Right renal pelvis (tissue), 4 donors: ENCODE results near the gene CFAP99. TPM values are rescaled to one million over a fixed set of nuclear protein-coding genes. Genes with fewer than 3 reads are reported as not detected.
"Not testable (repeated sequence)": the region's sequence is repeated elsewhere in the genome, so short reads cannot be mapped to it uniquely, and the experiment has no call there.

Experiments
- DNase-seq, 4 donors: peaks; one replicate each; pipeline ENCODE4 v3.0.0-alpha.2; 2013; ENCODE audit warnings: low read depth in 4 of 4, low spot score in 3 of 4, missing footprints in 1 of 4
- polyA plus RNA-seq, 4 donors: library from polyadenylated mRNA; unstranded; fragments of 120-200 nt; gene quantifications; one replicate each; pipeline ENCODE4 v1.2.1, GENCODE V29; 2013; ENCODE audit not compliant: insufficient read length in 4 of 4

Gene CFAP99
- polyA plus RNA-seq, 4 donors: 0.50 to 0.76 (median 0.63) TPM

DNA sequence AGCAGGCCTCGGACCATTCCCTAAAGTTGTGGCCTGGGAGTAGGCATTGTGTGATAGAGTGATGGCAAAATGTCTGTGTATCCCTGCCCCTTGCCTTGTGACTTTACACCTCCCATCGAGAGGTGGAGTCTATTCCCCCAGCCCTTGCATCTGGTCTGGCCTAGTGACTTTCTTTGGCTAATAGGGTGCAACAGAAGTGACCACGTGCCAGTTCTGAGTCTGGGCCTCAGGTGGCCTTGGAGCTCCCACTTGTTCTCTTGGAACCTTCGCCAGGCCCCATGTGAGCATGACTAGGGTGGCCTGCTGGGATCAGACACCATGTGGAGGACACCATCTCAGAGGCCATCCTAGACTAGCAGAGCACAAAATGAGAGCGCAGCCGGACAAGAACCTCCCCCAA, 46.3 kb downstream of the CFAP99 start:
- no peak for DNase-seq

DNA sequence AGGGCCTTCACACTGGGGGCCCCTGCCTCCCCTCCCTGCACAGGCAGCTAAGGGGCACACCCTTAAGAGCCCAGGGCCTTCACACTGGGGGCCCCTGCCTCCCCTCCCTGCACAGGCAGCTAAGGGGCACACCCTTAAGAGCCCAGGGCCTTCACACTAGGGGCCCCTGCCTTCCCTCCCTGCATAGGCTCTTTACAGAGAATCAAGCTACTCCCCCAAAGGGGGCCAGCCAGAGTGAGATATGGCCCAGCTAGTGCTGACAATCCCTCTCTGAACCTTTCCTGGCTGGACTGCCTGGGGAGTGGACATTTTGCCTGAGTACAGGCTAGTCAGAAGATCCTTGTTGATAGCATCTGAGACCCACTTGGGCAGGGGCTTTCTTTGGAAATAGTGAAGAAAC, 46.8 kb downstream of the CFAP99 start:
- DNase-seq: not testable (repeated sequence)

DNA sequence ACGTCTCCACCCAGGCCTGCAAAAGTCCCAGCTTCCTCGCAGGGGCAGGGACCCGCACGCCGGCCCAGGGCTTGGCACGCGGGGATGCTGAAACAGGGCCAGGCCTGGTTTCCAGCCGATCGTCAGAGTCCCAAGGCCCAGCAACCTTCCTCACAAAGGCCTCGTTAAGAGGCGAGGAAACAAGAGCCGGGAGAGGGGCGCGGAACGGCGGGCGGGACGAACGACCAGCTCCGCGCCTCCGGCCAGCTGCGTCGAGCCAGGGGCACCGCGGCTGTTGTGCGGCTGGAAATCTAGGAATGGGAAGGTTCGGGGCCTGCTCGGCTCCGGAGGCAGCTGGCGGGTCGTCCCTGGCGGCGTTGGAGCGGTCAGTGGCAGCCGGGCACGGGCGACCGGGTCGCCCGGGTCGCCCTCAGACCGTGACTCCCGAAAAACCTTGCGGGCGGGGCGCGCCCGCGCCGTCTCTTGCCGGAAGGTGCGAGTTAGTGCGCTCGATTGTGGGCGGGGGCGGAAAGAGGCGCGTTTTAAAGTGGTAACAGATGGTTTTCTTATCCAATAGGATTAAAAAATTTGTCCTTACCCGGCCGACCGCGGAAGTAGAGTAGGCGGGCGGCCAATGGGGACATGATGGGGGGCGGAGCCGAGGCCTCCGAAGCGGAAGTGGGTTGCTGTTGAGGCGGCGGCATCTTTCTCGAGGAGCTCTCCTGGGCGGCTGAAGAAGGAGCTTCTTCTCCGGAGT, 49.9 kb downstream of the CFAP99 start, which contains the start of gene RNF4:
TSS of gene RNF4 (plus strand) at position 651 of the 736 bp plus-strand sequence. CDS start 21,388 bp downstream, outside the sequence.
- DNase-seq: peak; percentile 87 to 92 (median 91)

DNA sequence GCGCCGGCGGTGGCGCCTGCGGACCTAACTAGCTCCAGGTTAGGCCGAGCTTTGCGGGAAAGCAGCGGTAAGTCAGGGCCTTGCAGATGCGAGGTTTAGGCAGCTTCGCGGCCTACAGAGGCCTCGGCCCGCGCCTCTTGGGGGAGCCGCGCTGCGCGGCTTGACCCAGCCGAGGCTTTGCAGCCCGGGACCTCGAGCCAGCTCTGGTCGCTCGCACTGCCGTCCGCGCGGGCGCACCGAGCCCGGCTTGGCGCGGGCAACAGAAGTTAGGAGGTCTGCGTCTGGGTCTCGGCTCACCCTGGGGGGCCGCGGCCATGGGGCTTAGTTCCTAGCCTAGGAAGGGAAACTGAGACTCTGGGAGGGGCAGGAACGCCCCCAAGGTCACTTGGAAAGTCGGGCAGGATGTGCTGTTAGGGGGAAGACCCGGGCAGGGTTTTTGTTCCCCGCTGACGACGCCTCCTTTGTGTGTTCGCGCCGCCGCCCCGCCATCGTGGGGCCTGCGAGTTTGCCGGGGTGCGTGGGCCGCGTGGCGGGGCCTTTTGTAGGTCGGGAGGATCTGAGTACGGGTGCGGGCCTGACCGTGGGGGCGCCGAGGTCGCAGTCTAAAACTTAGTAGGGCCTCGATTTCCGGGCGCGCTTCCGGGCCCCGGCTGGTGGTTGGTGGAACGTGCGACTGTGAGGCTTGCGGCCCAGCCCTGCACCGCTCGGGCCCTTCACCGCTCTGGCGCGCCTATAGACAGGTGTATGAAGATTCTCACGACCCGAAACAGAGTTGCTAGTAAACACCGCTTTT, 50.6 kb downstream of the CFAP99 start:
- DNase-seq: no peak

DNA sequence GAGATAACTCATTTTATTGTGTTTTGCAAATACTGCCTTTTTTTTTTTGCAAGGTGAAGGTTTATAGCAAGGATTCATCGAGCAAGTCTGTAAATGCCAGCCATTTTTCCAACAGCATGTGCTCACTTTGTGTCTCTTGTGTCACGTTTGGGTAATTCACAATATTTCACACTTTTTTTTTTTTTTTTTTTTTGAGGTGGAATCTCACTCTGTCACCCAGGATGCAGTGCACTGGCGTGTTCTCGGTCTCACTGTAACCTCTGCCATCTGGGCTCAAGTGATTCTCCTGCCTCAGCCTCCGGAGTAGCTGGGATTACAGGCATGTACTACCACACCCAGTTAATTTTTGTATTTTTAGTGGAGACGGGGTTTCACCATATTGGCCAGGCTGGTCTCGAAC, 52.0 kb downstream of the CFAP99 start:
- no peak for DNase-seq

DNA sequence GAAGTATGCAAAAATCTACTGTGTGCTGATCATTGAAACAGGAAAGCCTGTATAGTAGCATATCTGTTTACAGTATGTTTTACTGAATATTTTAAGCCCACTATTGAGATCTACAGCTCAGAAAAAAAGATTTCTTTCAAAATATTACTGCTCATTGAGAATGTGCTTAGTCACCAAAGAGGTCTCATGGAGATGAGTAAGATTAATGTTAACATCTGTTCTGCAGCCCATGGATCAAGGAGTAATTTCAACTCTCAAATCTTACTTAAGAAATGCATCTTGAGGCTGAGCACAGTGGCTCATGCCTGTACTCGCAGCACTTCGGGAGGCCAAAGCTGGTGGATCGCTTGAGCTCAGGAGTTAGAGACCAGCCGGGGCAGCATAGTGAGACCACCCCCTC, 53.4 kb downstream of the CFAP99 start:
- DNase-seq: no peak

DNA sequence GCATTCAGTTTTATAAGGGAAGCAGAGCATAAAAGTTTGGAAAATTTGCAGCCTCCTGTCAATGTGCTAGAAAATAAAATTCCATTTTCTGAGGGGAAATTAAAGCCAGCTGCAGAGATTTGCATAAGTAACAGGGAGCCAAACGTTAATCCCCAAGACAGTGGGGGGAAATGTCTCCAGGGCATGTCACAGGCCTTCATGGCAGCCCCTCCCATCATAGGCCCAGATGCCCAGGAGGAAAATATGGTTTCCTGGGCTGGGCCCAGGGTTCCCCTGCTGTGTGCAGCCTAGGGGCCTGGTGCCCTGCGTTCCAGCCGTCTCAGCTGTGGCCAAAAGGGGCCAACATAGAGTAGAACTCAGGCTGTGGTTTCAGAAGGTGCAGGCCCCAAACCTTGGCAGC, 59.5 kb downstream of the CFAP99 start:
- no peak for DNase-seq

DNA sequence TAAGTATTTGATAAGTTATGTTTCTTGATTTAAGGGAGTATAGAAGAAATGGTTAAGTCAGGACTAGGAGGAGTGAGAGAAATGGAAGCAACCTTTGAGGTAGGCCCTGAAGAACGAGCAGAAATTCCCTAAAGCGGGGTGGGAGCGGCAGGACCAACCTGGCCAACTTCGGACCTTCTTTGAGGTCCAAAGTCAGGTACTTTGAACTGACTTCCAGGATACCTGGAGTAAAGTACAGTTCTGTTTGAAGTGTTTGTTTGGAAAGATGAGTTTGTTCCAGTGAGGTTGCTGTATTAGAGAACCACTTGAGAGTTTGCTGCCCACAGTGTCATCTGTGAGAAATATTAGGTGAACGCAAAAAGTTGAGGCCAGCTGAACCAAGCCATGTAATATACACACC, 61.9 kb downstream of the CFAP99 start:
- no peak for DNase-seq

DNA sequence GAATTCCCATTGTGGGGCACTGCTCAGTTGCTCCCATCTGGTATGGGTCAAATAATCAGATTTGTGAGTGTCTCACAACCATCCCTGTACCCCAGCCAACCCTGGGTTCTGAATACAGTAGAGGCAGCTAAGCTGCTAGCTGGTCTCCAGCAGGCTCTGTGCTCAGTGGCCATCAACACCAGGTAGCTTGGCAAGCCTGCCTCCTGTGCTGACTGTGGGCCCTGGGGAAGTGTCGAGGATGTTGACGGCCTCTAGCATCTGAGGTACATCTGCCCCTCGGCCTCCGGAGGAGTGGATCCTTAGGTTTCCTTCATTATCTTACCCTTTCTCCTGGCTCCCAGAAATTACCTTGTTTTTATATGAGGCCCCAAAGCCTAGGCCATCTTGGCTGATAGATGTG, 63.4 kb downstream of the CFAP99 start:
- DNase-seq: no peak

DNA sequence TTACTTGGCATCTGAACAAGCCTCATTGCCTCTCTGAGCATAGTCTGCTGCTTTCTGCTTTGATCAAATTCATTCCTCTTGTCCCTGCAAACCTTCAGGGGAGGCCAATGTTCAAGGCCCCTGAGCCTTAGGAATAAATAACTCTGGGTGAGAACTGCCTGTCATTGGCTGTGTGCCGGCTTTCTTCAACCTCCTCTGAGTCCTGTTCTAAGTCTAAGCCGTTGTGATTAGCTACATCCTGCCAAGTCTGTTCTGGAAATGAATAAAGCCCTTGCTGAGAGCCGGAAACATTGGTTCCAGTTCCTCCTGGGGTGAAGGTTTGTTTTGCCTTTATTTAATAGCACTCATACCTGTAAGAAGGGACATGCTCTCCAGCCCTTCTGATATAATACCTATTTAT, 63.9 kb downstream of the CFAP99 start:
- no peak for DNase-seq

DNA sequence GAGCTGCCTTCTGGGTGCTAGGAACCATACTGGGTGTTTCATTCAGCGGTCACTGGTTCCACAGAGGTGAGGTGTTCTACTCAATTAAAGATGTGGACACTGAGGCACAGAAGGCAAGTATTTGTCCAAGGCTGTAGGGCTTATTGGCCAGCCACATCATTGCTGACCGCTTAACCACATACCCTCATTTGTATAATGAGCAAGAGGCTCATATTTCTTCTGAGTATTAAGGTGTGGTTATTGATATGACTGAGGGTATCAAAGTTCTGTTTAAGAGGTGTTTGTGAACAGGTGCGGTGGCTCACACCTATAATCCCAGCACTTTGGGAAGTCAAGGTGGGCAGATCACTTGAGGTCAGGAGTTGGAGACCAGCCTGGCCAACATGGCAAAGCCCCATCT, 64.5 kb downstream of the CFAP99 start:
- no peak for DNase-seq

DNA sequence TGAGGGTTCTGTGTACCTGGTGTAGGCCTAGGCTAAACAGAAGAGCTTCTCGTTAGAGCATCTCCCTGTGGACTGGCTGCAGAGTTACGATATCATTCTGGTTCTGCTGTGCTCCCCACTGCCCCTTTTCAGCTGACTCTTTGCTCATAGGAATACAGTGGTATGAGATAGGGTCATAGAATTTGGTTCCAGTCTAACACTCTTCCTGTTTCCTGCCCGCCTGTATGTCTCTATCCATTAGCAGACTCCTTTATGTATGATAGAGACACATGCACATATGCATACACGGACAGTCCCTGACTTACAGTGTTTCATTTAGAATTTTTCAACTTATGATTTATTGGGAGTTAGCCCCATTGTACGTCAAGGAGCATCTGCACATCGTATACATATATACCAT, 65.4 kb downstream of the CFAP99 start:
- no peak for DNase-seq

DNA sequence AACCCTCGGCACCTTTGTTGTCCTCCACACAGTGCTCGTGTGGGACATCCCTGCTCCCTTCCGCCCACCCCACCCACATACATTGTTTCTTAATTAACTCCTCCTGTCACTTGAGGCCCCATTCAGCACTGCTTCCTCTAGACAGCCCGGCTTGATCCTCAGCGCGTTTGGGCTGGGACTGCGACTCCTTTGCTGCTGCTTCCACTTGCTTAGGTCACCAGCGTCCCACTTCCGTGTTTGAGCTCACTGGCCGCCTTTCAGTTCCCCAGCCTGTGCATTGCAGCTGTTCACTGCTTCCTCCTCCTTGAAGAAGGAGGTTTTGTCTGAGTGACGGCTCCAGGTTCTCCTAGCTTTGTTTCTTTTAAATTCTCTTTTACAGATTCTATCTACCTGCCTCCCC, 66.2 kb downstream of the CFAP99 start:
- no peak for DNase-seq

DNA sequence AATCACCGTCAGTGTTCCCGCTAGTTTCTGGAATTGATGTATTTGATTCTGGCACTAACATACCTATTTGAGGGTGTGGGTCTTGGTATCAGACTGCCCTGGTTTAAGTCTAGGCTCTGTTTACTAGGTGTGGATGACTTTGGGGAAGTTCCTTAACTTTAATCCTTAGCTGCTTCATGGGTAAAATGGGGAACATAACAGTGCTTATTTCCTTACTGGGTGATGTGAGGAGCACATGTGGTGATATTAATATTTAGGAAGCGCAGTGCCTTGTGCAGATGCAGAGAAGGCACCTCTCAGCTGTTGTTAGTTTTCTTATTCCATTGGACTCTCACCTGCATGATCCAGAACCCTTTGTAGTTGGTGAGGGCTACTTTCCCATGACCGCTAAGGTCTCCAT, 67.2 kb downstream of the CFAP99 start:
- no peak for DNase-seq

DNA sequence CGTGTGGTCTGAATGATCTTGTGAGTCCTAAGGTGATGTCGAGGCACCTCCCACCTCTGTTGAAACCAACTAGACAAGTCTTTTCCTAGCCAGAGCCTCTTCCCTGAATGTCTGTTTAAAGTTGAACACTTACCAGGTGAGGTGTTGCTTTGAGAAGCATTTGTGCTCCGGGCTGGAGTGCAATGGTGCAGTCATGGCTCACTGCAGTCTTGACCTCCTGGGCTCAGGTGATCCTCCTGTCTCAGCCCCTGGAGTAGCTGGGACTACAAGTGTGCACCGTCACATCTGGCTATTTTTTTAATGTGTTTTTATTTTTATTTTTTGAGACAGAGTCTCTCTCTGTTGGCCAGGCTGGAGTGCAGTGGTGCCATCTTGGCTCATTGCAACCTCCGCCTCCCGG, 68.2 kb downstream of the CFAP99 start:
- no peak for DNase-seq

DNA sequence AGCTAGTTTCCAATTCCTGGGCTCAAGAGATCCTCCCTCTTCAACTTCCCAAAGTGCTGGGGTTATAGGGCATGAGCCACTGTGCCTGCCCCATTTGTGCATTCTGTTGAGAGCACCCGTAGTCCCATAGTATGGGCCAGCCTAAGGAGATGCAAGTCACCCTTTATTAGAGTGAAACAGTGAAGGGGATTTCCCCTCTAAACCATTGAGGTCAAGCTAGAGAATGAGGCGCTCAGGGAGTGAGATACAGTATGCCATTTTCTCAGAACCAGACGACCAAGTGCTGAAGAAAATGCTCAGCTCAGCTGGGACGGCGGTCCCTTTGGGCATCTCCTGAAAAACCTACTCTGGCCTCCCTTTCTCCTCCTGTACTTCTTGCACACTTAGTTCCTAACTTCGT, 68.9 kb downstream of the CFAP99 start:
- no peak for DNase-seq

DNA sequence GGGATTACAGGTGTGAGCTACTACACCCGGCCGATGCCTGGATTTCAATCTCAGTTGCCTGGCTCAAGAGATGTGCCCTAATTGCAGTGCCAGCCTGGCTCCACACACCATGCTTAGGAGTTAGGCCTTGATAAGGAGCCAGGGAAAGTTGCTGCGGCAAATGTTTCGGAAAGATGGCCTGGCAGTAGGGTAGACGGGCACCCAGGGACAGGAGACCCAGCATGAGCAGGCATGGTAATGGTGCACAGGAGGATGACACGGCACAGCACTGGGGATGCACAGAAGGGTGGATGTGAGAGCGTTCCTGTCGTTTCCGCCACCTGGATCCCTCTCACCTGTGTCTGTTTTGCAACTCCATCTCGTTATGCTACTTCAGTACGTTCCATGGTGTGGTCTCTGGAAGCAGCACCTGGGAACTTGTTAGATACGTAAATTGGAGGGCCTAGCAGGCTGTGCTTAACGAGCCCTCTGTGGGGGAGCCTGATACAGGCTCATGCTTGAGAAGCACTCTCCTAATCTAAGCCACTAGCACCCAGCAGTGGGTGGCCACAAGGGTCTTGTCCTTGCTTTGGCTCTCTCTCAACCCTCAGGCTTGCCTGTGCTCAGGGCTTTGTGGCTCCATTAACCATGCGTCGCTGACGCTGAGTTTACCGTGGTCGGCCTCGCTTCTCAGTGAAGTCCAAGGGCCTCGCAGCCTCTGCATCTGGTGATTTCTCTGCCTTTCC, 70.5 kb downstream of the CFAP99 start:
- DNase-seq: no peak

DNA sequence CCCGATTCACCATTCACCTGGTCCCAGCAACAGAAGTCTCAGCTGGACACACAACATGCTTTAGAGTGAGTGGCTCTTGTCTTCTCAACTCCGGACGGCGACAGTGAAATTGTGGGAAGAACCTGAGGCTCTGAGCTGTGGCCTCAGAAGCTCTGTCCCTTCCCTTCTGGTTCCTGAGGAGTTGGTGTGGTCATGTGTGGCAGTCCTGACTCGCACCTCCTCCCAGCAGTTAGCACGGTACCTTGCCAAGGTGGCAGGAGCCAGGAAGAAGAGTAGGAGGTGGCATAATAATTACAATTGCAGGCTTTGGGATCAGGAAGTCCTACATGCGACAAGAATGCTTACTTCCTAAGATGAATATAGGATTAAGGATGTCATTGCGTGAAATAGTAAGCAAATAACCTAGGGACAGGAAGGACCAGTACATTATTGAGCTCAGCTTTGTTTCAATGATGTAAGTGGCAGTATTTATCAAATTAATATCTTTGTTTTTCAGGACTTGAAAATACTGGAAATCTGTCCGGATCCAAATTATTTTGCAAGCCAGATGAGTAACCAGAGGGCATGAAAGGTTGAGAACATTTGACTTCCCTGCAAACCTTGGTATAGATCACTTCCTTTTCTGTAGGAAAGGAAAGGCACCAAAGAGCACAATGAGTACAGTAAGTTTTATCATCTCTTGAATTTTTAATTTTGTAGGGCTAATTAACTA, 71.2 kb downstream of the CFAP99 start:
- DNase-seq: no peak

DNA sequence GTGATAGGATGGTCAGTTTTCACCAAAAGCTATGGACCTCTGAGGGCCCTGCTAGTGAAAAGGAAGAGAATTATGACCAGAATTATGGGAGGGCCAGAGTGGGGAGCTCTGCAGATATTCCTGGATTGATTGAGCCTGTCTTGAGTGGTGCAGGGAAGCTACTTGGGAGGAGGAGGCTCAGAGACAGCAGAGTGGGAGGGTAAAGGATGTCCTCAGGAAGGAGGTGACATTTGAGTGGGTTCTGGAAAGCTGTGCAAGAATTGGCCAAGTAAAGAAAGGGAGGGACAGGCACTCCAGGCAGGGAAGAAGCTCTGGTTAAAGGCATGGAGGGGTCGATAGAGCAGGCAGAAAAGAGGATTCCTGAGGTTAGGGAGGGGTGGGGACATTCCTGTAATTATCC, 74.2 kb downstream of the CFAP99 start:
- no peak for DNase-seq

DNA sequence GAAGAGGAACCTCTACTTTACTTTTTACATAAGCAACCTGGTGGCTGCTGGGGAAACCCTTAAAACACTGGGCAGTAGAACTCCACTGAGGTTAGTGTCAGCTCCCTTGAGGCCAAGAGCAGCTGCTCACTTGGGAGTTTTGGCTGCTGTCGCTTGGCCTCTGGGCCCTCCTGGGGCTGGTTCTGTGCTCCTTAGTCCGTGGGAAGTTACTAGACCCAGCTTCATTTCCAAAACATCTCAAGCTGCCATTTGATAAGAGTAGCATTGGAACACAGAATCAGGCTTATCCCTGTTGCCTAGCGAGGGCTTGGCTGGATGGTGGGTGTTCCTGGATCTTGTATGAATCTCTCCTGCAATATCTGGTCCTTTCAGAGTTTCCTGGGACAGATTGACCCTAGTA, 76.2 kb downstream of the CFAP99 start:
- DNase-seq: no peak

DNA sequence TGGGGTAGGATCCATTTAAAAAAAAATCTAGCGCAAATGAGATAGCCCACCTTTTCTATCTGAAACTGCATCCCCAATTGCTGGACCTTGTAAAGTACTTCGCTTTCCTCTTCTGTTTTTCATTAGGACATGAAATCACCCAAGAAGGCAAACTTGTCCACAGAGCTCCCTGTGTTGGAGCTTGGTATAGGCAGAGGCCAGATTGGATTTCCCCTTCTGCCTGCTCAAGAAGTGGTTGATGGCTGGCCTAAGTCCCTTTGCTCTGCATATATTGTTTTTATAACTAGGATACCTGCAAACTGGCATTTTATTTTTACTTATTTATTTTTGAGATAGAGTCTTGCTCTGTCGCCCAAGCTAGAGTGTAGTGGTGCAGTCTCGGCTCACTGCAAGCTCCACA, 78.6 kb downstream of the CFAP99 start:
- DNase-seq: no peak
